Measurements from ENCODE around the gene JARID2. TPM values are rescaled to one million over a fixed set of nuclear protein-coding genes. Genes with fewer than 3 reads are reported as not detected.

The JARID2 gene
- total and polyA plus RNA-seq, 11 donors: 3.5 to 12.2 (median 7.5) TPM

DNA sequence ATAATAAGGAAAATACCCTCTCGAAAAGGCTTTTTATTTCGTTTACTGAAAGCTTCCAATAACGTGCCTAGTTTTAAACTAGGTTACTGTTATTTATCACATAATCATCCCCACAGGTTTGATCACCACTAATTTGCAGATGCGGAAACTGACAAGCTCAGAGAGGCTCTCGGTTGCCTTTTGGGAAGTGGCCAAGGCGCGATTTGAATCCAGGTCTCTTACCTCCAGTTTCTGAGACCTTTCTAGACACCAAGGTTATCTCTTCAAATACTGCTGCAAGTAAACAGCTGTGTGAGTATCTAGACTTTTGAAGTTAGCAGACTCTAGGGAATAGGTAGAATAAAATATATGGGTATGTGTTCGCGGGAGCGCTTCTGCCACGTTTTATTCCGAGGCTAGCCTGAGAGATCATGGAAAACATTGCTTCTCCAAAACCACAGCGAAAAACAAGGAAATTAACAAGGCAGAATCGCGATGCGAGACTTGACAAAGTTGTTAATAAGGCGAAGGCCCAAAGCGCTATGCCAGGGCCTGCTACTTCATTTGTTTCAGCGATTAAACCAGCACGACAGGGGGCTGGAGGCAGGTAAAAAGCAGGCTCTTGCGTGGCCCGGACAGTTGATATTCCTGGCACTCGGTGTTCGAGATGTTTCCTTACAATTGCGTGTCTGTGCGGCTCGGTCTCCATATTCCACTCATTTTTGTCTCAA is 1.8 kb upstream of the JARID2 start:
- no peak for TF ChIP-seq POLR2A (IDR thresholded peaks at IDR 0.05)
- no peak for TF ChIP-seq CTCF (IDR thresholded peaks at IDR 0.05)
- Histone ChIP-seq H3K4me3 (peak overlapping the region; percentile 54 to 92 (median 82)), H3K27me3 (no peaks in the 10 kb centered on the region), H3K36me3 (no peaks in the 10 kb centered on the region), H3K27ac (peak overlapping the region in 11 of 12 donors; percentile 88 to 98 (median 95)), H3K4me1 (peaks cover 6 to 38% (median 15%) of the 10 kb centered on the region in 12 donors), H3K9me3 (no peaks in the 10 kb centered on the region)
- no peak for ATAC-seq
- no peak for DNase-seq
- WGBS, 4 donors: 67 to 74% (median 70%) methylated on average over 27 of the region's 27 CpGs
- intact Hi-C loops (cut with DNase I): loop anchor here in 9 of 10 donors (5.0 to 10.0 kb wide), 13 partner anchors 151 to 1032 kb away; no protein-coding TSS in a partner anchor

DNA sequence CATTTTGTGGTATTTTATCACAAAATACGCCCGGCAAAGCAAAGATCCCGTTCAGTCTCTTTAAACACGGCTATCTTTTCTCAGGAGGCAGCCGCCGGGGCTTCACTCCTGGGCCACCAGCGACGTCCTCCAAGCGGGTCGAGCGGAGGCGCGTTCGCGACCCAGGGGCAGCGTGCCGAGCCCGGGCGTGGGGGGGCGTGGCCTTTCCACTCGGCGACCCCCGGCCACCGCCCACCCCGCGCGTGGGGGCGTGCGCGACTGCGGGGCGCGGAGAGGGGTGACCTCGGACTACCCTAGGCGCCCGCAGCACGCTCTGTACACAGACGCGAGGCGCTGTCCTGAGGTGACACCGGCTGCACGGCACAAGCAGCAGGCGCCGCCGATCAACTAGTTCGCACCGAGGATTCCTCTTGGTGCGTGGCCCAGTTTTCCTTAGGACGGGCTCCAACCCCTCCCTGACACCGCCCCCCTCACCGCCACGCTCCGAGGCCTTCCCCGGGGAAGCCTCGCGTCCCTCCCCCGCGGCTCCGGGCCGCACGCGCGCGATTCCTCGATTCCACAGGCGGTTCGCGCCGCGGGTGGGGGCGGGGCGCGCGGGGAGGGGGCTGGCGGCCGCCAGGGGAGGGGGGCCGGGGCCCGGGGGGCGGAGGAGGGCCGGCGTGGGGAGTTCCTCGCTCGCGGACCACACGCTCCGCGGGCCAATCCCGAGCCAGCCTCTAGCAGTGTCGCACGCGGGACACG is 1.1 kb upstream of the JARID2 start:
- H3K27ac ChIP-seq: peak overlapping the region; percentile 76 to 98 (median 95)
- TF ChIP-seq POLR2A (IDR thresholded peaks at IDR 0.05) (no peak), CTCF (IDR thresholded peaks at IDR 0.05) (peak in 1 of 12 donors; percentile 18)
- intact Hi-C loops (cut with DNase I): loop anchor here (1.0 to 10.0 kb wide), 24 partner anchors 53 to 1033 kb away; no protein-coding TSS in a partner anchor
- ATAC-seq (peak; percentile 28 to 62 (median 46)), DNase-seq (peak; percentile 87 to 93 (median 90))
- H3K27me3 ChIP-seq: no peaks in the 10 kb centered on the region
- peak overlapping the region; percentile 54 to 92 (median 82) for H3K4me3 ChIP-seq
- H3K36me3 ChIP-seq: no peaks in the 10 kb centered on the region
- no peaks in the 10 kb centered on the region for H3K9me3 ChIP-seq
- peaks cover 1 to 38% (median 16%) of the 10 kb centered on the region in 12 donors for H3K4me1 ChIP-seq
- 0 to 1% (median 1%) methylated on average over 29 to 92 of the region's 92 CpGs for WGBS, 4 donors

DNA sequence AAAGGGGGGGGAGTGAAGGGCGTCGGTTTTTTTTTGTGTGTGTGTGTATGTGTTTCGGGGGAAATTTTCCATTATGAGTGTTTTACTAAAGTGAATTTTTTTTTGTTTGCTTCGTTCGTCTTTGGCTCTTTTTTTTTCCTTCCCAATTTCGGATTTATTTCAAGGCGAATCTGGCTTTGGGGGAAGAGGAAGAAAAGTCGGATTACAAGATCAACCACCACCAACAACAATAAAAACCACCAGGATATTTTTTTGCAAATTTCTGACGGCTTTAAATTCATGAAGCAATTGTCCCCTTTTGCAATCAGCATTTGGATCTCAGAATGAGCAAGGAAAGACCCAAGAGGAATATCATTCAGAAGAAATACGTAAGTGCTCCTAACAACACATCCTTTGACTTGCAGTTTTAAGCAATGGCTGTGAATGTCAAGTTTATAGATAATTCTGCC is 372 bp downstream of the JARID2 start:
- Histone ChIP-seq H3K27ac (peak overlapping the region; percentile 76 to 98 (median 95)), H3K4me1 (peaks cover 0 to 45% (median 12%) of the 10 kb centered on the region in 12 donors), H3K36me3 (no peaks in the 10 kb centered on the region), H3K4me3 (peak overlapping the region; percentile 54 to 92 (median 82)), H3K27me3 (no peaks in the 10 kb centered on the region), H3K9me3 (no peaks in the 10 kb centered on the region)
- intact Hi-C loops (cut with DNase I): loop anchor here (1.0 to 10.0 kb wide), 25 partner anchors 51 to 1035 kb away; no protein-coding TSS in a partner anchor
- TF ChIP-seq CTCF (IDR thresholded peaks at IDR 0.05) (no peak), POLR2A (IDR thresholded peaks at IDR 0.05) (no peak)
- ATAC-seq (no peak), DNase-seq (no peak)
- 0 to 1% (median 0%) methylated on average over 10 of the region's 10 CpGs for WGBS, 4 donors

Data from heart left ventricle (tissue), 16 donors.